NCI-H128 (cell line): ENCODE results near the gene MYEF2.

ENCODE experiments used
- DNase-seq: peaks from one replicate; lab custom pipeline; 2025; ENCODE audit not compliant: unreplicated experiment; lab: John Stamatoyannopoulos, UW

The MYEF2 gene

DNA sequence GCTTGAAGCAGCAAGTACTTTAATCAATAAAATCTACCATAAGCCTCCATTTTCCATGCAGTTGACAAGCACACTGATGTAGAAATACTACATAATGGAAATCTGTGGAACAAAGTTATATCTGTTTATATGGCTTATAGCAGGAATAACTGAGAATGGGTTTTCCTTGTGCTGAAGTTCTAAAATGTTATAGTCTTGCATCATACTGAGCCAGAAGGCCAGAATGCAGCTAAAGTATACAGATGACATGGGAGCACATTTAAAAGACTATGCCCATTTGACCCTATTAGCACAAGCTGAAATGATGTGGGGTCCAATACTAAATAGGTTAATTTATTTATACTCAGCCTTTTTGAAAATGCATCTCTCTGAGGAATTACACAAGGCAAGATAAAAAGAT lies 32.2 kb downstream of the MYEF2 start:
- no peak for DNase-seq

DNA sequence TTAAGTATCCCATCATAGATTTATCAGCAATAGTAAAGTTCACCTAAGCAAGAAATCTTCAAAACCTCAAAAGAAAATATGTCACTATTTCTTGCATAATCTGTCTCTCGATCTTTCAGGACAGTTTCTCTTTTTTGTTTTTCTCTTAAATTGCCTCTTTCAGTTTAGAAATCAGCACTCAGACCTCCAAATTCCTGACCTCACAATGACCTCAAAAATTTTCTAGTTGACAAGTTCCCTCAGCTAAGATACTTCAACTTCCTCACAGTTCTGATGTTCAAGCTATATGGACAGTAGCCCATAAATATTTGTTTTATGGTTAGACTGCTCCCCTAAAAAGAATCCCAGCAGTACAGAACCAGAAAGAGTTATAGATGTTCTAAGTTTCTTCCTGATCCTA lies 33.2 kb downstream of the MYEF2 start:
- DNase-seq = no peak

DNA sequence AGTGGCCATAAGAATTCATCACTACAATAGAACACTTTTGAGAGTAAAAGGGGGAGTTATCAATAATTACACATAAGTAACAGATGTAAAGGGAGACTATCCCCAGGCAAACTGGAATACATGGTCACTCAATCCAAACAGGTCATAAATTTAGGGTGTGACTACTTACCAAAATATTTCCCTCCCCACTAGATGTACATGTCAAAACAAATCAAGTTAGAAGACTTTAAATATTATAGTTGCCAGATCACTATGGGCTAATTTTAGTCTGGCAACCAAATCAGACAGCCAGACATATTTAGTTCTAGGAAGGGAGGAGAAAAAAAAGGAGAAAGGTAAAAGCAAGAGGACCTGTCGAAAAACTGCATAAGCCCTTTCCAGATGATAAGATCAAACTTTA lies 34.2 kb downstream of the MYEF2 start:
- no peak for DNase-seq

DNA sequence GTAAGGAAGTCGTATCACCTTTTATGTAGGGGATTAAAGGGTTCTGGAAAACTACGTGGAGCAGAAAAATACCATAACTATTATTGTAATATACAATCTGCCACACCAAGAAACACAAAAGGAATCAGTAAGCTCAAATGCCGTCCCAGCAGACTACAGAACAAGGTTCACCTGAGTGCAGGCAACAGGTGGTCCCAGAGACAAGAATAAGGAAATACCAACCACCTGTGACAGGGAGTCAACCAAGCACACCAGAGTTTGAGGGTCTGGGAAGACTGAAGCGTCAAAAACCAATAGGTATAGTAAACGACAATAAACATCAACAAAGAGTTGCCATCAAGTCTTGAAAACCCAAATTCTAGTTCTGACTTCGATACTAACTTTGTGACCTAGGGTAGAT lies 45.2 kb downstream of the MYEF2 start:
- no peak for DNase-seq

DNA sequence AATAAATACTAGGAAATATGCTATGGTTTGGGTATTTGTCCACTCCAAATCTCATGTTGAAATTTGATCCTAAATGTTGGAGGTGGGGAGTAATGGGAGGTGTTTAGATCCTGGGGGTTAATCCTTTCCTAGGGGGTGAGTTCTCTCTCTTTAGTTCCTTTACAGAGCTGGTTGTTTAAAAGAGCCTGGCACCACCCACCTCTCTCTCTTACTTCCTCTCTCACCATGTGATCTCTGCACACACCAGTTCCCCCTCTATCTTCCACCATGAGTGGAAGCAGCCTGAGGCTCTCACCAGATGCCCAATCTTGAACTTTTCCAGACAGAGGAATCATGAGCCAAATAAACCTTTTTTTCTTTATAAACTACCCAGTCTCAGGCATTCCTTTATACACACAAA lies 46.8 kb downstream of the MYEF2 start:
- DNase-seq = no peak

DNA sequence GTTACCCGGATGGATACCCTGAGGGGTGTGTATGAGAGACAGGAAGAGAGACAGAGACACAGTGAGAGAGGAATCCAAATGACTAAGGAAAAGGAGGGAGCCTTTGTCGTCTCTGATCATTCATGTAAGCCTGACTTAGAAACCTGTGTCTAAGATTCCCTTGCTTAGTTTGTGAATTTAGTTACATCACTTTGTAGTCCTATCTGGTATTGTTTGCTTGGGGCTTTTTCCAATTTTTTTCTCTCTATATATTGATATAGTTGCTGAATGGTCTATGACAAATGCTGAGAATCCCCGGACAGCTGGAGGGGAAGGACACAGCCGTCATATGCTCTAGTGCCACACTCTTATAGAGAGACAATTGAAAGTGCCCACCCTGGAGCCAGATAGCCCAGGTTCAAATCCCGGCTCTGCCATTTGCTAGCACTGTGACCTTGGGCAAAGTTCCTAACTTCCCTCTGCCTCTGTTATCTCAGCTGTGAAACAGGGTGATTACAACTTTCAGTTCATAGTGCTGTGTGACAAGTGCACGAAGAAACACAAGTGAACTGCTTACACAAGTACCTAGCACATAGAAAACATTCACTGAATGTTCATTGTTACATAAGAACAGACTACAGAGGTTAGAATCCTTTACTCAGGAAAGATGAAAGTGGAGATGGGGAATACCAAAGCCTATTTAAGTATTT lies 51.3 kb downstream of the MYEF2 start:
- no peak for DNase-seq

DNA sequence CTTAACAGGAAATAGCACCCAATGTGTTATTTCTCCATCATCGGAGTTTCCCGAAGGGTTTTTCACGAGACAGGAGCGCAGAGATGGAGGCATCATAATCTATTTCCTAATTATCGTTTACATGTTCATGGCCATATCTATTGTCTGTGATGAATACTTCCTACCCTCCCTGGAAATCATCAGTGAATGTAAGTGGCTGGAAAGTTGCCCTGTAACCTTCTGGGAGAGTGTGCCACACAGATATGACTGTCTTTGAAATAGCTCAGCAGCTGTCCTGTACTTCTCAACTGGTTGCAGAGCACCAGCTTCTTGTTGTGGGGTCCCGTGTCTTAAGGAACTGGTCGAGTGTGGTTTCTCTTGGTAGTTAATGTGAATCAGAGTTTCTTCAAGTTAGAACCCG lies 56.2 kb downstream of the MYEF2 start:
- no peak for DNase-seq

DNA sequence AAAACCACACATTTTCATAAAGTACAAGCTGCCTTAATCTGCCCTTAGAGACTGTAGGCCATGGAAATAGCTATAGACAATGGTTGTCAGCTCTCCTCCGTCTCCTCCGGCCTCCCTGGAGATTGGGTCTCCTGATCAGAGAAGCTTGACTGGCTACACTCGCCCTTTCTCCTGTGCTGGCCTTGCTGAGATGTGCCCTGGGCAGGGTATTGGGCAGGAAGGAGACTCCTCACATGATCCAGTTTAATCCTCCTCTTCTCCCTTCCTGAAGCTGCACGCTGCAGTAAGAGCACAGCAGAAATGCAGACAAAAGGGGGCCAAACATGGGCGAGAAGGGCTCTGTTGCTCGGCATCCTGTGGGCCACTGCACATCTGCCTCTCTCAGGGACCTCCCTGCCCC lies 57.4 kb downstream of the MYEF2 start, which contains the start of gene SLC24A5:
SLC24A5 (plus strand) TSS at position 246 of the 400 bp plus-strand sequence; CDS start at position 301, 55 bp downstream.
- no peak for DNase-seq

DNA sequence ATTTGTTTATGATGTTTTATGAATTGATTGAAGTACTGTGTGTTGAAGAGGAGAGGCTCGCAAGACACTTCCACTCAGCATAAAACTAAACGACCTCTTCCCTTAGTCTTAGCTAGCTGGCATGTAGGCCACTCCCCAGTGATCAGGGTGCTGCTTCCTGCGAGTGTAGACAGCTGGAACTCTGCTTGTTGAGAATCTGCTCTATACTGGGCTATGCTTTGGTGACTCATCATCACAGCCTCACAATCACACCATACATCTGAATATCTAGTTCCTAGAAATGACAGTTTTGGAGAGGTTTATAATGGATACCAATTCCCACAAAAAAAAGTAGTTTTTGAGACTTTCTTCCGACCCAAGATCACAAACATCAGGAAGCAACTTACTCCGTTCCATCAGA lies 58.8 kb downstream of the MYEF2 start:
- DNase-seq = no peak

DNA sequence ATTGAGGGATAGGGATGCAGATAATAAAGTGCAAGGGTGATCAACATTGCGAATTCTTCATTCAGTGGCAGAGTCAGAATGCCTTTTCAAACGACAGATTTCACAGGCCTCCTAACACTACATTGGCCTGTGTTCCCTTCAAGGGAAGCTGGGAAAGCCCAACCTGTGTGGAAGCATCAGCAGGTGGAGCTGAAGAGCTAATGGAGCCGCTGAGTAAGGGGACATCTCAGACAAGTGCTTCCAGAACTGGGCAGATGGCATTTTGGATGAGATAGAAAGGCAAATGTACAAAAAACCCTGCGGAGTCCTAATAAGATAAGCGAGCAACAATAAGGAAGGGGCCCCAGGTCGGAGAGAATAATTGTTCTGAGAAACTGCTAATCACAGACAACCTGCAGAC lies 65.9 kb downstream of the MYEF2 start:
- no peak for DNase-seq

DNA sequence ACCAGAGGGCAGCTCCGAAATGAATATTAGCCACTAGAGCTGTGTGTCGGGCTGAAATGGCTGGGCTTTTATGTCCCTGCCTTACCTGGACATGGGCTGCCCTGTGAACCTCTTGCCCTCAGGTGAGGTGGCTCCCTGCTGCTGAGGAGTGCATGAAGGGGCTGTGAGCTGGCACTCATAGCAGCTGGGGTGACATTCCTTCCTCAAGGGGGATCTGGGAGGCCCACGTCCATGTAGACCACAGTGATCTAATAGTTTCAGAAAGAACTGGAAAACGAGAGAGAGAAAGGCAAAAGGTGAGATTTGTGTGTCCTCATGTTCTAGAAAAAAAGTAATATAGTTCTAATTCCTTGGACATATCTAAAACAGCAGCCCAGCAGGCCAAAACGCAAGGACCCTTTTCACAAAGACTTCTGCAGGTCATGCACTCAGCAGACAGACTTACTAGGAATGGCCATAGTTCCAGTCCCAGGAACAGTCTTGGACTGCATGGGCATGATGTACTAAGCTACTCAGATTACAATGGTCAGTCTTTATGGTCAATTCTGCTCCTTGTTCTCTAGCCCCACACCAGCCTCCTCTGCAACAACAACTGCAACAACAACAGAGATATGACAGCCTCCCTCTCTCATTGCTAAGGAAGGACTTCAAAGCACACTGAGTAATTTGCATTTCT lies 68.1 kb downstream of the MYEF2 start:
- DNase-seq = no peak

DNA sequence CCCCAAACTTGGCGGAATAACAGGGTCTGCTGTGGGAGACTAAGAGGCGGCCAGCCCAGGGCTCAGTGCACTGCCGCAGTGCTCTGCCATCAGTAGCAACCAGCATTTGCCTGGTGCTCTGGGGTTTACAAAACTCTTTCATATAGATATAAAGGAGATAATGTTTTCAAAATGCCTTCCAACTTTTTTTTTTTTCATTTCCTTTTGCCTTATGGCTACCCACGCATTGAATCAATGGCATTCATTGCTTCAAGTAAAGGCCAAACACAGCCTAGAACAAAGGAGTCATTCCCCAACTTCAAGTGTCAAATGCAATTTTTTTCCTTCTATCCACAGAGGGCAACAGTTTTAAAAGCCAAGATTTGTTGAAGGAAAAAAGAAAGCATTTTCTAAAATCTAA lies 68.9 kb downstream of the MYEF2 start:
- DNase-seq = no peak

DNA sequence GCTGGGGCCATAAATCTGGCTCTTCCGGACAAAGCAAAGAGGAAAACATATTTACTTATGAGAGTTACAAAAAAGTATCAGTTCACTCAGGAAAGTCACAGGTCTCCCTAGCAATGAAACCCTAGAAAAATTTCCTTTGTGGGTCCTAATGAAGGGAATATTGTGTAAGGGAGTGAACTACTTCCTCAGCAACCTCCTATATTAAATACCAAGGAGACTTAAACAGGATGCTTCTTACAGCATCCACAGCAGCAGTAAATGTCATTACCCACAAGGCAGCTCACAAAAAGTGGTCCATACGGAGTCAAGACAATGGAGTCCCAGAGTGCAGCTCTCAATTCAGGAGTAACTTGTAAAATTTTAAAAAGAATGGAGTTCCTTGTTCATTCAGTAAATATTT lies 72.2 kb downstream of the MYEF2 start:
- DNase-seq = no peak

DNA sequence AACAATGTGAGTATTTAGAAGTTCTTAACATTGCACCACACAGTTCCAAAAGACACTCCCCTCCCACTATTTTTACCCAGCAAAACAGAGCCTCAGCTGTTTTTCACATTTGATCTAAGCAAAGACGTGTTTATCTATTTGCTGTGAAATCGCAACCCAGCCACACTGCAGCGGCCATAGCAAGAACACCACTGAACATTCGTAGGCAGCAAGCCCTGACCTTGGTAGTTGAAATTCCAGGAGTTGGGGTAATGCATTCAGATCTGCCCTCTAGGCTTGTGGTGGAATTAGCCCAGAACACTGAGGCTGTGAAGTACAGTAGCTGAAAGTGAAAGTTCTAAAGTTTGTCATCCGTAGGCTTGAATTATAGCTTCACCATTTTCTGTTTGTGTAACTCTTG lies 74.4 kb downstream of the MYEF2 start:
- no peak for DNase-seq

DNA sequence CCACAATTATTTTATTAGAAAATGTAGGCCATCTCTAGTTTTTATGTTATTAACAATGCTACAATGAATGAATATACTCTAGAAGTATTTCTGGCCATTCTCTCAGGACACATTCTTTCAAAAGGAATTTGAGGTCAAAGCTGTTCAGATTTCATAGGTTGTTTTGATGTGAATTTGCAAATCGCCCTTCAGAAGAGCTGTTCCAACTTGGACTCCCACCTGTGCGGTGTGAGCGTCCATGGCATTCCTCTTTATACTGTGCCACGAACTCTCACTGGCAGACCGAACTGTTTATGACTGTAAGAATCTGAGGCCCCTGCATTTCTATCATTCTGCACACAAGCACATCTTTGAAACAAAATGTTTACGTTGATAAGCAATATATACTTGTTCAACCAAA lies 75.9 kb downstream of the MYEF2 start:
- DNase-seq = no peak

DNA sequence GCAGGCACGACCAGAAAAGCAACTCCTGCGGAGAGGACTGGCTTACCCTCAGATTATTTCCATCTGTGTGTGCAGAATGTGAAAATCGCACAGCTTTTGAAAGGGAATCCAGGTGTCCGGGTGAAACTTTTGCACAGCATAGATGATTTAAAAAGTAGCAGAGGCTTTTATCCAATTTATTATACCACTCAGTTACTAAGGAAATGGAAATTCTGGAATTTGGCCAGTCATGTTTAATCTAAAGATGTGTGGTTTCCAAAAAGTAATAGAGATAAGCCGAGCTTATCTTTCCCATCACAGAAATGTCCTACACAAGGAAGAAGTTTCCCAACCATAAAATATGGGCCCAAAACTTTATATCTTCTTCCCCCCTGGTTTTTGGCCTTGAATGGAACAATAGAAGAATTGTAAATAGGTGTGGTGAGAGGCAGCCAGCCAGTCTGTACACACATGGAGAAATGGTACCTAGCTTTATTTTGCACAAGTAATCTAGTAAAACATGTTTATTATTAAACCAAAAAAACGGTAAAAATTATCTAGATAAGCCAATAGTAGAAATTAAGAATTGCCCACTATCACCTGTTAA lies 76.6 kb downstream of the MYEF2 start:
- DNase-seq = no peak

DNA sequence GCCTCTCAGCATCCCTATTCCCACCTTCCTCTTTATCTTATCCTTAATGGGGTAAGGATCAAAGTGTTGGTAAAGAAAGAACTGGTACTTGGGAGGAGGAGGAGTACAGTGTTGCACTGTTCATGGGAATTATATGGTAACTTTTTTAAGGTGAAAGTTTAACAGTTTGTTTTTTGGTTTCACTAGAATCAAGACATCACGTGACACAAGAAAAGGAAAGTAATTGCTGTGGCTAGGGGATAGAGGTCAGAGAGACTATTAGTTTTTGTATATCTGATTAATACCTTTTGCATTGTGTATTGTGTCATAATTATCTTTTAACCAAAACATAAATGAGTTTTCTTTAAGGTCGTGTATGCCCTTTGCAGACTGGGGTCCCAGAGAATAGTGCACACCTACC lies 80.8 kb downstream of the MYEF2 start:
- no peak for DNase-seq

DNA sequence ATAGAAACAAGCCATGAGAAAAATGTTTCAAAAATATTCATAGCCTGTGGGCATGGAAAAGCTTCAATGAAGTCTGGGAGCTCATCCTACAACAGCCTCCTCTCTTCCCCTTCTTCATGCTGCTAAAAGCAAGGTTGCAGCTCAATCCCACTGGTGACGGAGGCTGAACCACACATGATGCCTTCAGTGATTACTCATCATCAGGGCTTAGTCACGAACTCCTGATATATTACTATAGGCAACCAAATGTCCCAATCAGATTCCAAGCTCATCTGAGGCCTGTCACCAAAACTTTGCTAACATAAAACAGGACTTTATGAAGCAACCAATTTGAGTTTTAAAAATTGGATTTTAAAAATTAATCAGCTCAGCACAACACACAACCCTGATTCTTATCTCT lies 81.3 kb downstream of the MYEF2 start:
- no peak for DNase-seq

DNA sequence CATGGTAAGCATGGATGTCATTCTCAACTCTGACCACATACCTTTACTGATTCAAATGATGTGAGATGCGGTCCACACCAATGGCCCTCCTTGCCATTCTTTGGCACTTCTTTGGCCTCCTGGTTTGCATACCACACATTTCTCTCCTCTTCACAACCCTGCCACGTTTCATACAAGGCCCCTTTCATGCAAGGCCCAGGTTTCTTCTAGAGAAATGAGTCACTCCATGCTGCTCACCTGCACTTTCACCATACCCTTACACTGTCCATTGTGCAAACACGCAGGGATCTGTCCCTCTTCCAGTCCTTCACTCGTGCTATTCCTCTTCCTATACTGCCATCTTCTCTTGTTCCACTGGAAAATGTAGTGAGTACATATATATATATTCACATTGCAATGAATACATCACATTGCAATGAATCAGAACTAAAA lies 81.7 kb downstream of the MYEF2 start:
- DNase-seq = no peak

DNA sequence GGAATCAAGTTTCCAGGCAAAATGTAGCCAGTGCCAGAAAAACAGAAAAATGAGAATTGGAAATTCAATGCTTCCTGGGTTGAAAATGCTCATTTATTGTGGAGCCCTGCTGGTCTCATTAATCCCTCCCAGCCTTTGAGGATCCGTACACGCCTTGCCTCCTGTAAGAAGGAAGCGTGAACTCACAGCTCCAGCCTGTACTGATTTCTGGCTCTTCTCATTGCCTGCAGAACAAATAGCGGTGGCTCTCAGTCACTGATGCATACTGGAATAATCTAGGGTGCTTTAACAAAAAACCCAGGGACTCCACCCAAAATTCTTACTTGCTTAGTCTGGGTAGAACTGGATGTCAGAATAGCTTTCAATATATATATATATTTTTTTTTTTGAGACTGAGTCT lies 86.6 kb downstream of the MYEF2 start:
- no peak for DNase-seq

DNA sequence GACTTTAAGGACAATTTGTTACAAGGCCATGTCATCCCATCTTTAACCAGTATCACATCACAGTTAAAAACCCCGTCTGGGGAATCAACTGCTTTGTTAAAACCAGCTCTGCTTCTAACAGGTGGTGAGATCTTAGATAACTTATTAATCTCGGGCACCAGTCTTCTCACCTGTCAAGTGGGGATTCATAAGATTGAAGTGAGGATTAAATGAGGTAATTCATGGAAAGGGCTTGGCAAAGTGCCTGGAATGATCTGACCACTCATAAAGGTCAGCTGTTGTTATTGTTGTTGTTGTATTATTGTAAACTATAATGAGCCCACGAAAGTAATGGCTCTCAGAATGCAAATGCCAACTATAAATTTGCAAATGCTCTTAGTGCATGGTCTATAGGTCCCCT lies 87.4 kb downstream of the MYEF2 start:
- no peak for DNase-seq

DNA sequence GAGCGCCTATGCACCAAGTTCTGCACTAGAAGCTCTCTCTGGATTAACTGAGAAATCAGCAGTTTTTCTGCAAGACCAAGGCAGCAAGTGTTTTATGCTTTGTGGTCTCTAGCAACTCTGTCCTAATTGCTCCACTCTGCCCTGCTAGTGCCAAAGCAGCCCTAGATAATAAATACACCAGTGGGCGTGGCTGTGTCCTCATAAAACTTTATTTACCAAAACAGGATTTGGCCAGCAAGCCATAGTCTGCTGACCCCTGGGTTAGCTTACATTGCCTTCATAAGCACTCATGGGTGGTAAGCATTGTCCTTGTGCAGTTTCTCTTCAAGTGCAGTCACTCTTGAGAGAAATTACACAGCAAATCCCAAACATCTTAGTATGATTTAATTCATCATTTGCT lies 88.0 kb downstream of the MYEF2 start:
- no peak for DNase-seq

DNA sequence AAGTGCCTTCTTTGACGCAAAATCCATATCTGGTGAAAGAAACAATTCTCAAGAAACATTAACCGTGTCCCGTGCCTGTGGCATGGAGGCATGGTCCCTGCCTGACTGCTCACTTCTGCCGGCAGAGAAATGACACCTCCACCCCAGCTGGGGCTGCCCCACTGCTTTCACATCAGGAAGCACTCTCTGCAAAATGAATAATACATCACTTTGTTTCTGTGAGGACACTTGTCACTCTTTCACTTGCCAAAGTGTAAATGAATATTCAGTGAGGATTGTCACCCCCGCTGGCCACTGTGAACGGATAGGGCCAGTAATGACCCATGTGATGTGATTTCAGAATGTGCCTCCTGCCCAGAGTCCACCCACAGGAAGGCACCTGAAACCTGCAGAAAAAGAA lies 88.4 kb downstream of the MYEF2 start:
- no peak for DNase-seq
